OCI-LY1 (cell line): ENCODE results near the gene IGF2BP2.
"Not testable (repeated sequence)": the region's sequence is repeated elsewhere in the genome, so short reads cannot be mapped to it uniquely, and the experiment has no call there.

Source experiments
- CTCF ChIP-seq: fragments of 200-600 bp; sonication (generic), shearing (Covaris generic); IDR thresholded peaks from 2 replicates; pipeline ENCODE4 v1.5.1; 2017; ENCODE audit warnings: mild to moderate bottlenecking, antibody characterized with exemption, low read length, moderate library complexity, mixed read lengths
- EZH2 ChIP-seq: fragments of 200-600 bp; sonication (generic), shearing (Covaris generic); IDR thresholded peaks from 2 replicates; pipeline ENCODE4 v1.8.0; 2017; ENCODE audit warnings: borderline replicate concordance, mixed run types, mild to moderate bottlenecking, antibody characterized with exemption, low read length, moderate library complexity, mixed read lengths

- TF ChIP-seq CTCF, EZH2: not testable (repeated sequence)
Observed at GRCh38 chr3:185786258-185786657, 38.6 kb downstream of the IGF2BP2 start.
